Pancreas (tissue), 10 donors: Measurements from ENCODE around the gene GRIN3B. TPM values are rescaled to one million over a fixed set of nuclear protein-coding genes. Genes with fewer than 3 reads are reported as not detected.
"Not testable (repeated sequence)": the region's sequence is repeated elsewhere in the genome, so short reads cannot be mapped to it uniquely, and the experiment has no call there.

Experiments
- ATAC-seq, 4 donors: fragments of 200-7000 bp; cut with Tn5 transposase; one replicate each; pipeline versions ENCODE4 v1.8.0 to v1.9.1; 2020; ENCODE audit warnings: mild to moderate bottlenecking in 4 of 4, moderate library complexity in 4 of 4
- DNase-seq, 6 donors: peaks; one replicate each; pipeline ENCODE4 v3.0.0-alpha.2; 2020
- FAIRE-seq: peaks from 2 replicates; lab custom pipeline; 2012; peaks lifted over from hg19 to GRCh38; lab: Jason Lieb, UNC
- H3K27ac ChIP-seq, 4 donors: fragments of 200-600 bp; sonication (generic); 1 replicate in 3 of 4; 2 replicates in 1 of 4; pipeline versions ENCODE4 v1.5.0 to v1.8.0; 2020
- H3K27me3 ChIP-seq, 4 donors: fragments of 200-600 bp; one replicate each; pipeline ENCODE4 v1.8.0; 2021
- H3K36me3 ChIP-seq, 3 donors: fragments of 200-600 bp; sonication (generic) in 1 of 3; one replicate each; pipeline versions ENCODE4 v1.5.0 to v1.8.0; 2020 to 2021
- H3K4me1 ChIP-seq, 3 donors: fragments of 200-600 bp; one replicate each; pipeline ENCODE4 v1.8.0; 2021
- H3K4me3 ChIP-seq, 4 donors: fragments of 200-600 bp; sonication (generic) in 2 of 4; one replicate each; pipeline versions ENCODE4 v1.5.0 to v1.8.0; 2020 to 2021
- H3K9me3 ChIP-seq, 4 donors: fragments of 200-600 bp; one replicate each; pipeline ENCODE4 v1.8.0; 2021
- whole genome bisulfite sequencing, 2 donors: extraction: QIAGEN DNeasy Blood & Tissue Kit; methylation state at CpG; one replicate each; pipeline ENCODE4 v1.1.7; 2013; 5-methylcytosine and 5-hydroxymethylcytosine counted together
- intact Hi-C, 3 donors: fragments of 100-400 bp; cut with DNase I; formaldehyde crosslinking; loops; one replicate each; pipeline versions ENCODE4 v1.11.1 to v1.14.2; 2022
- polyA plus RNA-seq, 2 donors: library from polyadenylated mRNA; stranded (reverse); fragments of 200-250 nt; gene quantifications; one replicate each; pipeline ENCODE4 v1.2.3, GENCODE V29; 2013
- total RNA-seq, 6 donors: library from RNA; stranded (reverse); fragmentation: NEBNext Ultra II Directional in 4 of 6; extraction: Animal tissue kit (Norgen Biotek cat#: 25700) in 4 of 6; gene quantifications; one replicate each; pipeline versions ENCODE4 v1.2.1 to v1.2.4, GENCODE V29; 2021 to 2023
- TF ChIP-seq, protein P1 (sequence below), 4 donors: fragments of 200-600 bp; sonication (generic) in 3 of 4; IDR thresholded peaks; one replicate each; pipeline versions ENCODE4 v1.5.0 to v1.8.0; 2021; ENCODE audit warnings: antibody characterized with exemption in 4 of 4
- donor health status: healthy with polysubstance abuse.
- donor health status: DM: no; HTN: no; CAD: no; lungs with moderate emphysema.
- donor health status: DM: no; HTN: no; CAD: no.
- donor health status: control.
- donor health status: control.
- donor health status: Bipolar disorder and iron deficiency.
- donor health status: DM: yes; HTN: yes; CAD: no.
- donor health status: DM: no; HTN: no; CAD: no.
- donor health status: DM: no; HTN: no; CAD: no.
- donor health status: DM: yes; HTN: yes; CAD: no.

Gene GRIN3B
- total and polyA plus RNA-seq, 8 donors: 0.08 to 0.09 TPM; not detected in 6

DNA sequence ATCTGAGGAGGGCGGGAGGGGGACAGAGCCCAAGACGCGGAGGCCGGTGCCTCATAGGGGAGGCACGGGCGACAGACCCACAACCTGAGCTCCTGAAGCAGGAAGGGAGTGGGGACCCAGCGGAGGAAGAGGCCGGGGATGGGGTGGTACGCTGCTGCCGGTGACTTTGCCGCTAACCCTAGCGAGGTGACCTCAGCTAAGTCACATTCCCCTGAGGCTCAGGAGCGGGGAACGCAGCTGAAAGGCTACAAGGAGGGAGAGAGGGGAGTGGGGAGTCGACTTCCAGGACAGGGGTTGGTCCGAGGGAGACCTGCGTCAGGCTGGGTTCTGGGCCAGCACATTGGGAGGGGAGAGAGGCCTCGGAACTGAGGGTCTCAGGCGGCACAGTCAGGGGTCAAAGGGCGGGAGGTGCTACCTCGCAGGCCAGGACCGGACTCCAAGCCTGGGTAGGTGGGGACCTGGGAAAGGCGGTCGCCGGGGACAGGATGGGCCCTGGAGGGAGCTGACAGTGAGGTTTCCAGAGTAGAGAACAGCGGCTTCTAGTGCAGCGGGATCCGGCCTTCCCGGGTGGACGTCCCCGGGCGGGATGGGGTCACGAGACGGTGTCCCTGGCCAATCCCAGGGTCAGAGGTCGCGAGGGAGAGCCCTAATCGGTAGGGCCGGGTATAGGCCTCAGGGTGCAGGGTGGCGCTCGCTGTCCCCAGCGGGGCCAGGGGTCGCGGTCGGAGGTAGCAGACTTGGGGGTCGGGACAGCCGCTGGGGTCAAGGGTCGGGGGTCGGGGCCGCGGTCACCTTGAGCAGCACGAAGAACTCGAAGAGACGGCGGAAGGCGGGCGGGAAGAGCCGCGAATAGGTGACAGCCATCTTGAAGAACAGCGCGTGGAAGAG is 20.0 kb downstream of the GRIN3B start:
- peak in 4 of 6 donors; percentile 59 to 88 (median 68) for DNase-seq
- peak overlapping the region; percentile 64 to 81 (median 78) for H3K4me3 ChIP-seq
- no peaks in the 10 kb centered on the region for H3K36me3 ChIP-seq
- H3K27me3 ChIP-seq: no peaks in the 10 kb centered on the region
- H3K27ac ChIP-seq: peak overlapping the region; percentile 76 to 93 (median 88)
- intact Hi-C loops: no loop called here
- no peak for ATAC-seq
- H3K4me1 ChIP-seq: peaks cover 26 to 40% (median 34%) of the 10 kb centered on the region in 3 donors
- TF ChIP-seq, protein P1, sequence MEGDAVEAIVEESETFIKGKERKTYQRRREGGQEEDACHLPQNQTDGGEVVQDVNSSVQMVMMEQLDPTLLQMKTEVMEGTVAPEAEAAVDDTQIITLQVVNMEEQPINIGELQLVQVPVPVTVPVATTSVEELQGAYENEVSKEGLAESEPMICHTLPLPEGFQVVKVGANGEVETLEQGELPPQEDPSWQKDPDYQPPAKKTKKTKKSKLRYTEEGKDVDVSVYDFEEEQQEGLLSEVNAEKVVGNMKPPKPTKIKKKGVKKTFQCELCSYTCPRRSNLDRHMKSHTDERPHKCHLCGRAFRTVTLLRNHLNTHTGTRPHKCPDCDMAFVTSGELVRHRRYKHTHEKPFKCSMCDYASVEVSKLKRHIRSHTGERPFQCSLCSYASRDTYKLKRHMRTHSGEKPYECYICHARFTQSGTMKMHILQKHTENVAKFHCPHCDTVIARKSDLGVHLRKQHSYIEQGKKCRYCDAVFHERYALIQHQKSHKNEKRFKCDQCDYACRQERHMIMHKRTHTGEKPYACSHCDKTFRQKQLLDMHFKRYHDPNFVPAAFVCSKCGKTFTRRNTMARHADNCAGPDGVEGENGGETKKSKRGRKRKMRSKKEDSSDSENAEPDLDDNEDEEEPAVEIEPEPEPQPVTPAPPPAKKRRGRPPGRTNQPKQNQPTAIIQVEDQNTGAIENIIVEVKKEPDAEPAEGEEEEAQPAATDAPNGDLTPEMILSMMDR (IDR thresholded peaks at IDR 0.05): no peak
- FAIRE-seq: no peak
- no peaks in the 10 kb centered on the region for H3K9me3 ChIP-seq
- WGBS, 2 donors: 1 to 3% methylated on average over 55 to 60 of the region's 60 CpGs

- Histone ChIP-seq H3K27me3 (no peaks in the 10 kb centered on the region), H3K36me3 (no peaks in the 10 kb centered on the region), H3K4me3 (peak within 1 kb of the TSS; percentile 64 to 81 (median 78)), H3K27ac (peak within 1 kb of the TSS; percentile 76 to 93 (median 88)), H3K4me1 (peaks cover 26 to 38% (median 34%) of the 10 kb centered on the region in 3 donors), H3K9me3 (no peaks in the 10 kb centered on the region)
- WGBS, 2 donors: 0 to 1% methylated on average over 41 to 68 of the region's 68 CpGs
- peak; percentile 96 to 99 (median 98) for DNase-seq
- intact Hi-C loops: no loop called here
- TF ChIP-seq, protein P1 (IDR thresholded peaks at IDR 0.05): no peak
- no peak for FAIRE-seq
- ATAC-seq: peak; percentile 86 to 94 (median 90)
Observed at GRCh38 chr19:1020868-1021425, 20.7 kb downstream of the GRIN3B start, which contains the start of gene TMEM259. Gene TMEM259 (minus strand): TSS chr19:1021123. CDS start chr19:1020996, 127 bp downstream.

GRCh38 chr19:1023883-1024188 is 23.6 kb downstream of the GRIN3B start:
- intact Hi-C loops, ATAC-seq, H3K27me3 ChIP-seq, H3K4me3 ChIP-seq, DNase-seq, FAIRE-seq, H3K36me3 ChIP-seq, H3K9me3 ChIP-seq, H3K27ac ChIP-seq: not testable (repeated sequence)
- WGBS, 2 donors: 76 to 85% methylated on average over 5 of the region's 5 CpGs
- peaks cover 0 to 11% (median 8%) of the 10 kb centered on the region in 3 donors for H3K4me1 ChIP-seq

DNA sequence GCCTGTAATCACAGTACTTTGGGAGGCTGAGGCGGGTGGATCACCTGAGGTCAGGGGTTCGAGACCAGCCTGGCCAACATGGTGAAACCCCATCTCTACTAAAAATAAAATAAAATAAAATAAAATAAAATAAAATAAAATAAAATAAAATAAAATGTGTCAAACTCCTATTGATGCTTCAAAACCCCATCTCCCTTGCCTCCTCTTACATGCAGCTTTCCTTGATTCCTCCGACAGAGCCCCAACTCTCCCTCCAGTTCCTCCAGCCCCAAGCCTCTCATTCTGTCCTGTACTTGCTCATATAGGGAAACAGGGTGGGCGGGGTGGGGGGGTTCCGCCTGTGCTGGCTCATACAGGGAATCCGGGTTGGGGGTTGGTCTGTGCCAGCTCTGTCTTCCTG is 24.9 kb downstream of the GRIN3B start:
- H3K9me3 ChIP-seq, H3K4me3 ChIP-seq, FAIRE-seq, H3K27me3 ChIP-seq, H3K36me3 ChIP-seq, H3K27ac ChIP-seq, DNase-seq, ATAC-seq, intact Hi-C loops, H3K4me1 ChIP-seq: not testable (repeated sequence)
- WGBS, 2 donors: 78 to 84% methylated on average over 6 of the region's 6 CpGs

GRCh38 chr19:1025960-1026782 is 26.0 kb downstream of the GRIN3B start, which contains the start of gene CNN2:
Gene CNN2 (plus strand): TSS chr19:1026608. CDS start chr19:1026662, 54 bp downstream.
- Histone ChIP-seq H3K4me1 (no peaks in the 10 kb centered on the region), H3K27me3 (no peaks in the 10 kb centered on the region), H3K4me3 (peak within 1 kb of the TSS; percentile 52 to 85 (median 76)), H3K27ac (peak within 1 kb of the TSS; percentile 68 to 94 (median 82)), H3K36me3 (no peaks in the 10 kb centered on the region), H3K9me3 (no peaks in the 10 kb centered on the region)
- ATAC-seq (peak; percentile 71 to 81 (median 75)), FAIRE-seq (no peak), DNase-seq (peak; percentile 75 to 90 (median 81))
- 5 to 9% methylated on average over 36 to 63 of the region's 63 CpGs for WGBS, 2 donors
- TF ChIP-seq, protein P1 (IDR thresholded peaks at IDR 0.05): no peak
- intact Hi-C loops: no loop called here
